ENCODE results near the gene PCNT. TPM values are rescaled to one million over a fixed set of nuclear protein-coding genes. Genes with fewer than 3 reads are reported as not detected.

Gene PCNT
- polyA plus RNA-seq, 1 donor from 2014 or later: 28.2 TPM

DNA sequence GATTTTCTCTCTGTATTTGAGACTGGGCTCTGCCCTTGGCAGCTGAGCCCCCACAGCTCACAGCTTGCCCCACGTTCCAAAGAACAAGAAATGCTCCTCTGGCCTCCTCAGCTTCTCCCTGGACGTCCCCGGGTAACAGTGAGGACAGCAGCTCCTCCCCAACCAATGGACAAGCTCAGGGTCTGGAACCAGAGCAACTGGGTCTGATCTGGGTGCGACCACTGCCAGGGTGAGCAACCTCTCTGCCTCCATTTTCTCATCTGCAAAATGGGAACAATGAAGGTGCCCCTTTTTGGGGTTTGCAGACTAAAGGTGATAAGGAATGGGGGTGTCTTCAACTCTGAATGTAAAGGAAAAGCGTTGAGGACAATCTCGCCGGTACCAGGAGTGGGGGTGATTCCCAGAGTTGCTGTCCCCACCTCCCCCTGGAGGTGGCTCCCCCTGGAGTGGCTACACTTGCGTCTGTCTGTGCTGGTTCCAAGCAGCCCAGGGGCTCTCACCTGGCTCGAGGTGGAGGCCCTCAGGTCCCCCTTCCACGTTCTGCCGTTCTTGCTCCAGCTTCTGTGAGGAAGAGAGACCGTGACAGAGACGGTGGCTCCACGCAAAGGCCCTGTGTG is 7.1 kb upstream of the PCNT start:
- no peaks in the 10 kb centered on the region for H3K27me3 ChIP-seq (ENCODE audit: insufficient read depth, low read depth, low read length)
- no peak overlapping the region for H3K27ac ChIP-seq (ENCODE audit: low read length)
- H3F3A ChIP-seq (ENCODE audit: insufficient read depth, low read length, poor library complexity, severe bottlenecking): no peaks in the 10 kb centered on the region
- no peaks in the 10 kb centered on the region for H3K9me2 ChIP-seq (ENCODE audit: insufficient read depth, low read length)
- no peak overlapping the region for H3K4me2 ChIP-seq (ENCODE audit: low read length)
- no peaks in the 10 kb centered on the region for H4K20me1 ChIP-seq (ENCODE audit: insufficient read depth)
- no peaks in the 10 kb centered on the region for H3K9me3 ChIP-seq (ENCODE audit: low read length)
- no peaks in the 10 kb centered on the region for H3K36me3 ChIP-seq (ENCODE audit: insufficient read depth, low read length)
- no peak overlapping the region for H2AFZ ChIP-seq (ENCODE audit: low read depth, low read length)
- TF ChIP-seq MXI1 (conservative IDR thresholded peaks at IDR 0.05; ENCODE audit: poor library complexity, severe bottlenecking) (no peak), TAF1 (IDR thresholded peaks at IDR 0.05; ENCODE audit: low read depth) (no peak), EZH2 (IDR thresholded peaks at IDR 0.05; ENCODE audit: borderline replicate concordance, insufficient read depth, low read length, poor library complexity, severe bottlenecking) (no peak), SMC3 (conservative IDR thresholded peaks at IDR 0.05; ENCODE audit: poor library complexity) (no peak), POLR2AphosphoS5 (IDR thresholded peaks at IDR 0.05) (no peak), RAD21 (conservative IDR thresholded peaks at IDR 0.05) (no peak), EP300 (conservative IDR thresholded peaks at IDR 0.05; ENCODE audit: poor library complexity, severe bottlenecking) (no peak)
- TF ChIP-seq, protein P1, sequence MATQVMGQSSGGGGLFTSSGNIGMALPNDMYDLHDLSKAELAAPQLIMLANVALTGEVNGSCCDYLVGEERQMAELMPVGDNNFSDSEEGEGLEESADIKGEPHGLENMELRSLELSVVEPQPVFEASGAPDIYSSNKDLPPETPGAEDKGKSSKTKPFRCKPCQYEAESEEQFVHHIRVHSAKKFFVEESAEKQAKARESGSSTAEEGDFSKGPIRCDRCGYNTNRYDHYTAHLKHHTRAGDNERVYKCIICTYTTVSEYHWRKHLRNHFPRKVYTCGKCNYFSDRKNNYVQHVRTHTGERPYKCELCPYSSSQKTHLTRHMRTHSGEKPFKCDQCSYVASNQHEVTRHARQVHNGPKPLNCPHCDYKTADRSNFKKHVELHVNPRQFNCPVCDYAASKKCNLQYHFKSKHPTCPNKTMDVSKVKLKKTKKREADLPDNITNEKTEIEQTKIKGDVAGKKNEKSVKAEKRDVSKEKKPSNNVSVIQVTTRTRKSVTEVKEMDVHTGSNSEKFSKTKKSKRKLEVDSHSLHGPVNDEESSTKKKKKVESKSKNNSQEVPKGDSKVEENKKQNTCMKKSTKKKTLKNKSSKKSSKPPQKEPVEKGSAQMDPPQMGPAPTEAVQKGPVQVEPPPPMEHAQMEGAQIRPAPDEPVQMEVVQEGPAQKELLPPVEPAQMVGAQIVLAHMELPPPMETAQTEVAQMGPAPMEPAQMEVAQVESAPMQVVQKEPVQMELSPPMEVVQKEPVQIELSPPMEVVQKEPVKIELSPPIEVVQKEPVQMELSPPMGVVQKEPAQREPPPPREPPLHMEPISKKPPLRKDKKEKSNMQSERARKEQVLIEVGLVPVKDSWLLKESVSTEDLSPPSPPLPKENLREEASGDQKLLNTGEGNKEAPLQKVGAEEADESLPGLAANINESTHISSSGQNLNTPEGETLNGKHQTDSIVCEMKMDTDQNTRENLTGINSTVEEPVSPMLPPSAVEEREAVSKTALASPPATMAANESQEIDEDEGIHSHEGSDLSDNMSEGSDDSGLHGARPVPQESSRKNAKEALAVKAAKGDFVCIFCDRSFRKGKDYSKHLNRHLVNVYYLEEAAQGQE (IDR thresholded peaks at IDR 0.05; ENCODE audit: borderline replicate concordance): no peak
- TF ChIP-seq, protein P2, sequence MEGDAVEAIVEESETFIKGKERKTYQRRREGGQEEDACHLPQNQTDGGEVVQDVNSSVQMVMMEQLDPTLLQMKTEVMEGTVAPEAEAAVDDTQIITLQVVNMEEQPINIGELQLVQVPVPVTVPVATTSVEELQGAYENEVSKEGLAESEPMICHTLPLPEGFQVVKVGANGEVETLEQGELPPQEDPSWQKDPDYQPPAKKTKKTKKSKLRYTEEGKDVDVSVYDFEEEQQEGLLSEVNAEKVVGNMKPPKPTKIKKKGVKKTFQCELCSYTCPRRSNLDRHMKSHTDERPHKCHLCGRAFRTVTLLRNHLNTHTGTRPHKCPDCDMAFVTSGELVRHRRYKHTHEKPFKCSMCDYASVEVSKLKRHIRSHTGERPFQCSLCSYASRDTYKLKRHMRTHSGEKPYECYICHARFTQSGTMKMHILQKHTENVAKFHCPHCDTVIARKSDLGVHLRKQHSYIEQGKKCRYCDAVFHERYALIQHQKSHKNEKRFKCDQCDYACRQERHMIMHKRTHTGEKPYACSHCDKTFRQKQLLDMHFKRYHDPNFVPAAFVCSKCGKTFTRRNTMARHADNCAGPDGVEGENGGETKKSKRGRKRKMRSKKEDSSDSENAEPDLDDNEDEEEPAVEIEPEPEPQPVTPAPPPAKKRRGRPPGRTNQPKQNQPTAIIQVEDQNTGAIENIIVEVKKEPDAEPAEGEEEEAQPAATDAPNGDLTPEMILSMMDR (IDR thresholded peaks at IDR 0.05; ENCODE audit: poor library complexity, severe bottlenecking): no peak
- H3K79me2 ChIP-seq (replicated peaks; ENCODE audit: insufficient read depth, low read length): peaks cover 13% of the 10 kb centered on the region
- H3K9ac ChIP-seq (ENCODE audit: low read length): no peak overlapping the region
- H3K4me3 ChIP-seq (ENCODE audit: low read length): no peak overlapping the region

DNA sequence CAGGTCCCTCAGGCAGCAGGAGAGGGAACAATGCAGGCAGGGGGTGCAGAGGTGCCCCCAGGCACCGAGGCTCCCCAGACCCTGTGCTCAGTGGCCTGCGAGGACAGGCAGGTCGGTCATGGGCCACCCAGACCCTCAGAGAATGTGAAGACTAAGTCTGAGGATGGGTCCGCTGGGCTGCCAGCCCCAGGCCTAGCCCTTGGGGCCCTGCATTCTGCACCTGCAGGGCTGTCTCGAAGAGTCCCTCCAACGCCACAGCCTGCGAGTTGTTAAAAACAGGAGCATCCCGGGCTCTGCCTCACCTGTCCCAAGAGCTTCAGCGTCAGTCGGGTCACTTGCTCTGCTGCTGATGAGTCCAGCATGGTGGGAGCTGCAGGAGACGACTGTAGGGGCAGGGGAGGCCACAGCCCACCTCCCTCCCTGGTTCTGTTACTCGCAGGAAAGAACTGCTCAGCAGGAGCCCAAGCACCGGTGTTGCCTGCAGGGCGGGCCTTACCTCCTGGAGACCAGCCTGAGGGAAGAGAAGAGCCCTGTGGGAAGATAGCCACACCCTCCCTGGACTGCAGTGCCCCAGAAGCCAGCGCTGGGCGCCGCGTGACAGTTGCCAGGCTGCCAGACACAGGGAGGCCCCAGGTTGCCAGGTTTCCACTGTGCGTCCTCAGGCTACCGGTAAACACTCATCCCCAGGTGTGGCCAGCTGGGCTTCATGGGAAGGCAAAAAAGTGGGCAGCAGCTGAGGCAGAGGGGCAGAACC is 6.1 kb upstream of the PCNT start:
- TF ChIP-seq, protein P2 (IDR thresholded peaks at IDR 0.05; ENCODE audit: poor library complexity, severe bottlenecking): no peak
- TF ChIP-seq, protein P1 (IDR thresholded peaks at IDR 0.05; ENCODE audit: borderline replicate concordance): no peak
- TF ChIP-seq EZH2 (IDR thresholded peaks at IDR 0.05; ENCODE audit: borderline replicate concordance, insufficient read depth, low read length, poor library complexity, severe bottlenecking) (no peak), SMC3 (conservative IDR thresholded peaks at IDR 0.05; ENCODE audit: poor library complexity) (no peak), EP300 (conservative IDR thresholded peaks at IDR 0.05; ENCODE audit: poor library complexity, severe bottlenecking) (no peak), MXI1 (conservative IDR thresholded peaks at IDR 0.05; ENCODE audit: poor library complexity, severe bottlenecking) (no peak), TAF1 (IDR thresholded peaks at IDR 0.05; ENCODE audit: low read depth) (no peak), RAD21 (conservative IDR thresholded peaks at IDR 0.05) (no peak), POLR2AphosphoS5 (IDR thresholded peaks at IDR 0.05) (no peak)
- Histone ChIP-seq H3K27me3 (ENCODE audit: insufficient read depth, low read depth, low read length) (no peaks in the 10 kb centered on the region), H3K9ac (ENCODE audit: low read length) (no peak overlapping the region), H3F3A (ENCODE audit: insufficient read depth, low read length, poor library complexity, severe bottlenecking) (no peaks in the 10 kb centered on the region), H3K4me2 (ENCODE audit: low read length) (no peak overlapping the region), H3K36me3 (ENCODE audit: insufficient read depth, low read length) (no peaks in the 10 kb centered on the region), H2AFZ (ENCODE audit: low read depth, low read length) (no peak overlapping the region), H3K9me3 (ENCODE audit: low read length) (no peaks in the 10 kb centered on the region), H3K9me2 (ENCODE audit: insufficient read depth, low read length) (no peaks in the 10 kb centered on the region), H3K27ac (ENCODE audit: low read length) (no peak overlapping the region), H3K4me3 (ENCODE audit: low read length) (no peak overlapping the region), H3K79me2 (replicated peaks; ENCODE audit: insufficient read depth, low read length) (peaks cover 24% of the 10 kb centered on the region), H4K20me1 (ENCODE audit: insufficient read depth) (no peaks in the 10 kb centered on the region)
